Mucosa of stomach (tissue), 1 donor: Measurements from ENCODE around the gene TGFB3.

Experiments used
- H3K27me3 ChIP-seq: one replicate; pipeline ENCODE4 v1.7.0; 2013; ENCODE audit warnings: mild to moderate bottlenecking, low read length; ENCODE audit not compliant: control insufficient read depth, insufficient read depth
- H3K36me3 ChIP-seq: one replicate; pipeline ENCODE4 v1.7.0; 2013; ENCODE audit warnings: low read length; ENCODE audit not compliant: control insufficient read depth, insufficient read depth
- H3K4me1 ChIP-seq: one replicate; pipeline ENCODE4 v1.7.0; 2013; ENCODE audit warnings: mild to moderate bottlenecking, low read length; ENCODE audit not compliant: control insufficient read depth, insufficient read depth
- H3K4me3 ChIP-seq: one replicate; pipeline ENCODE4 v1.7.0; 2013; ENCODE audit warnings: low read length
- H3K9ac ChIP-seq: one replicate; pipeline ENCODE4 v1.7.0; 2013; ENCODE audit warnings: mild to moderate bottlenecking, low read length, moderate library complexity
- H3K9me3 ChIP-seq: one replicate; pipeline ENCODE4 v1.7.0; 2013; ENCODE audit warnings: mild to moderate bottlenecking, low read length, moderate library complexity; ENCODE audit not compliant: control insufficient read depth
- donor health status: Pancreatic carcinoma.

TGFB3 gene

GRCh38 chr14:75985618-75986438 is 4.0 kb upstream of the TGFB3 start, which contains the start of gene IFT43:
IFT43 (plus strand) TSS chr14:75985763; CDS start chr14:75985787, 24 bp downstream.
- H3K9me3 ChIP-seq = no peaks in the 10 kb centered on the region
- no peaks in the 10 kb centered on the region for H3K27me3 ChIP-seq
- H3K4me3 ChIP-seq = peak within 1 kb of the TSS; percentile 85
- no peaks in the 10 kb centered on the region for H3K36me3 ChIP-seq
- H3K4me1 ChIP-seq = peaks cover 15% of the 10 kb centered on the region
- H3K9ac ChIP-seq = peak within 1 kb of the TSS; percentile 85

DNA sequence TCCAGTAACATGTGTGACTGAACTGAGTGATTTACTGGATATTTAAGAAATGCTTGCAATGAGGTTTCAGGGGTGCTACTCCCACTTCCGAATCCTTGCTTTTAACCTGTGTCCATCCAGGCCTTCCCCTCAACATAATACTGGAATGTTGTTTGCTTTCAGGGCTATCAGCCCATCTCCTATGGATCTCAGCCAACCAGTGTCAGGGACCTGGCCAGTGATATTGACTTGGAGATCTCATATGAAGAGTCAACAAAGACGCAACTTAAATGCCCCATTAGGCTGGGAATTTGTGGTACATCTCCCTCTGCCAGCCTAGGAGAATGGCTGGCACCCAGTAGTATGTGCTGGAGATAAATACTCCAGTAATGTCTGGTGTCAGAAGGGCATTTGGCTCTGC is 2.9 kb upstream of the TGFB3 start:
- H3K4me1 ChIP-seq = peaks cover 17% of the 10 kb centered on the region
- H3K4me3 ChIP-seq = no peak overlapping the region
- H3K36me3 ChIP-seq = no peaks in the 10 kb centered on the region
- no peaks in the 10 kb centered on the region for H3K27me3 ChIP-seq
- no peak overlapping the region for H3K9ac ChIP-seq
- no peaks in the 10 kb centered on the region for H3K9me3 ChIP-seq

GRCh38 chr14:75983019-75983358 is 1.2 kb upstream of the TGFB3 start:
- Histone ChIP-seq H3K9me3 (no peaks in the 10 kb centered on the region), H3K4me1 (peaks cover 26% of the 10 kb centered on the region)

DNA sequence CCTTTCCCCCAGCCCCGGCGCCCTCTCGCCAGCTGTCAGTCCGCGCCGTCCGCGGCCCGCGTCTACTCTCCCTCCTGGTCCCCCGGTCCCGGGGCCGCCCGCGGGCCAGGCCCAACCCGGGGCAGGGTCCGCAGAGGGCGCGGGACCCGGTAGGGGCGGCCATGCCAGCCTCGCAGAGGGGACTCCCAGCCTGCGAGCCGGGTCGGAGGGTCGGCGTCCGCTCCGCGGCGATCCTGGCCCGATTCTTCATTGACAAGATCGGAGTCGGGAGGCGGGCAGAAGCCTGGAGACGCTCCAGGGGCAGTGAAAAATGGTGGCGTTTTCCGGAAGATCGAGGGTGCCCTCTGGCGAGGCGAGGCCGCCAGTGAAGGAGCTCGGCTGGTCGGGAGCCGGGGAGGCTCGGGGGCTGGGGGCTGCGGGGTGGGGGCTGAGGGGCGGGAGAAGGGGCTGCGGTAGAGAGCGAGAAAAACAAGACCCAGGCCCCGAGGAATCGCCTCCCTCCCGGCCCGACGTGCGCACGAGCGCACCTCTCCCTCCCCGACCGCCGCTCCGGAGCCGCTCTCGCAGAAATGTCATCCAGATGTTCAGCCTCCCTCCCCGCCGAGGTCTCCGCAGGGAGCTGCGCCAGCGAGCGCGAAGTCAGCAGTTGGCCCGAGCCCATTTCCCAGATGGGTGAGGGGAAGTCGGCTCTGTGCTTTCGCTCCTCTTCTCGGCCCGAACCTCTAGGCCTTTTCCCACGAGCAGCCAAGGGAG is 647 bp upstream of the TGFB3 start:
- Histone ChIP-seq H3K4me1 (peaks cover 27% of the 10 kb centered on the region), H3K9ac (peak overlapping the region; percentile 90), H3K27me3 (no peaks in the 10 kb centered on the region), H3K36me3 (no peaks in the 10 kb centered on the region), H3K4me3 (peak overlapping the region; percentile 47), H3K9me3 (no peaks in the 10 kb centered on the region)

More at GRCh38 chr14:75983019-75983358, 1.2 kb upstream of the TGFB3 start:
- Histone ChIP-seq H3K27me3 (no peaks in the 10 kb centered on the region), H3K36me3 (no peaks in the 10 kb centered on the region), H3K4me3 (no peak overlapping the region), H3K9ac (peak overlapping the region; percentile 48)

DNA sequence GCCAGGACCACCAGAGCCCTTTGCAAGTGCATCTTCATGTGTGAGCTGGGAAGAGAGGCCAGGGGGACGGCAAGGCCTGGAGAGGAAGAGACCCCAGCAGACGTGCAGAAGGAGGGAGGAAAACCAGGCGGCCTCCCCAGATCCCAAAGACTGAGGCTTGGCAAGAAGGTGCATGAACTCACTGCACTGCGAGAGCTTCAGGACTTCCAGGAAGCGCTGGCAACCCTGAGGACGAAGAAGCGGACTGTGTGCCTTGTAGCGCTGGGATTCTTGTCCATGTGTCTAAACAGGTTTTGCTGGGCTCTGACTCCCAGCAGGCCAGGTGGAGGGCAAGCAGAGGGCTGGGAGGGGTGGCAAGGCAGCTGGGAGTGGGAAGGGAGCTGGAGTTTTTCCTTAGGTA is 939 bp downstream of the TGFB3 start:
- Histone ChIP-seq H3K27me3 (no peaks in the 10 kb centered on the region), H3K36me3 (no peaks in the 10 kb centered on the region), H3K9ac (peak overlapping the region; percentile 90), H3K4me1 (peaks cover 19% of the 10 kb centered on the region), H3K4me3 (no peak overlapping the region), H3K9me3 (no peaks in the 10 kb centered on the region)

DNA sequence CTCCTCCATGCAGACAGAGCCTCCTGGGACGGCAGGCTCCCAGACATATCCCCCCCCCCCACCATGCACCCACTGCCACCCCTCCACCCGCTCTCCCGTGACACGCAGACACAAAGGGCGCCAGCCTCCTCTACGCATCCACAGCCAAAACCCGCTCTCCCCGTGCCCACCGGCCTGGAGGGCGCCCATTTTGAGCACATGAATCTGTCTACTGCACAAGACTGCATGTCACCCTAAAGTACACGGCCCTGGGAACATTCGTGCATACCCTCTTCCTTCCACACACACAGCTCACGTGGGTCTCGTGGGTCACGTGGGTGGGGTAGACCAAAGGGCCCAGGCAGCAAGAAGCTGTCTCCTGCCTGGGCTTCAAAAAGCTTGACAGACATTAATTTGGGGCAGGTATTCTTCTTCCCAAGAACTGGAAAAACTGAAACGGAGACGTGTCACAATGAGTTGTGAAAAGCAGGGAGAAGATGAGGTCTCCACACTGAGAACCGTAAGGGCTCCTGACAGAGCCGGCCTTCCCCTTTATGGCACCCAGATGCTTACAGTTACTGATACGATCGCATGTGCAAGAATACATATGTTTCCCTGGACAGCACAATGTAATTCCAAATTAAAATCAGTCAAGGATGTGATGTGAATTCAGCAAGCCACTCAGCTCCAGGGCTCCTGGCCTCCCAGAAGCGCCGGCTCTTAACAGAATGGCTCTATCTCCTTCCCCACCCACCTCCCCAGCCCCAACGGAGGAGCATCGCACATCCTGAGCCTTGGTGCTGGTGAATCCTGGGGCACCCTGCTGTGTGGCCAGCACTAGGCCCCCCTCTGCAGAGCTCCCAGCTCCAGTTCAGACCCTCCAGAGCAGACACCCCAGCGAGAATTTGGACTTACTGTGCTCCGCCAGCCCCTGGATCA is 1.9 kb downstream of the TGFB3 start:
- Histone ChIP-seq H3K4me3 (no peak overlapping the region), H3K27me3 (no peaks in the 10 kb centered on the region), H3K36me3 (no peaks in the 10 kb centered on the region), H3K9me3 (no peaks in the 10 kb centered on the region), H3K9ac (peak overlapping the region; percentile 5), H3K4me1 (peaks cover 19% of the 10 kb centered on the region)

- H3K36me3 ChIP-seq = no peaks in the 10 kb centered on the region
- H3K4me1 ChIP-seq = peaks cover 19% of the 10 kb centered on the region
- no peak overlapping the region for H3K4me3 ChIP-seq
- H3K9me3 ChIP-seq = no peaks in the 10 kb centered on the region
- H3K27me3 ChIP-seq = no peaks in the 10 kb centered on the region
- H3K9ac ChIP-seq = no peak overlapping the region
These were observed 2.7 kb downstream of the TGFB3 start for GRCh38 chr14:75979071-75979571.

DNA sequence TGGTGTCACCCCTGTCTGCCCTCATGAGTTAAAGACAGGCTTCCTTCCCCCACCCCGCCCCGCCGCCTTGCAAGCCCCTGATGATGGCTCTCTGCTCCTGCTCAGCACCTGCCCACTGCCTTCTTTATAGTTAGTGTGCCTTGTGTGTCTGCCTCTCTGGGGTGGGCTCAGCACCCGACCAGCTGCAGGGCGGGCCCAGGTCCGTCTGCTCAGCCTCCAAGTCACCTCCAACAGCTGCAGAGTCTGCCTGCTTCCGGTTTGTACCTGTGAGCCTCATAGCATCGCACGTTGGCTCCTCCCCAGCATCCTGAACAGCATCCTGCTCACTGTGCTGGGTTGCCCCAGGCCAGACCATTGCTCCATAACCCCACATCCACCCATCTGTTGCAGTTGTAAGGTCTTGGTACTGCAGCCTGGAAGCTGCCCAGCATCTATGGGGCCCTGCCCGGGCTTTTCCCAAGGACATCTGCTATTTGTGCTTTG is 3.5 kb downstream of the TGFB3 start:
- no peaks in the 10 kb centered on the region for H3K9me3 ChIP-seq
- no peaks in the 10 kb centered on the region for H3K36me3 ChIP-seq
- H3K9ac ChIP-seq = no peak overlapping the region
- no peaks in the 10 kb centered on the region for H3K27me3 ChIP-seq
- peaks cover 19% of the 10 kb centered on the region for H3K4me1 ChIP-seq
- no peak overlapping the region for H3K4me3 ChIP-seq

- Histone ChIP-seq H3K4me3 (no peak overlapping the region), H3K36me3 (no peaks in the 10 kb centered on the region), H3K27me3 (no peaks in the 10 kb centered on the region), H3K9me3 (no peaks in the 10 kb centered on the region), H3K9ac (no peak overlapping the region), H3K4me1 (peaks cover 19% of the 10 kb centered on the region)
These were observed 4.2 kb downstream of the TGFB3 start for GRCh38 chr14:75977582-75977943.

DNA sequence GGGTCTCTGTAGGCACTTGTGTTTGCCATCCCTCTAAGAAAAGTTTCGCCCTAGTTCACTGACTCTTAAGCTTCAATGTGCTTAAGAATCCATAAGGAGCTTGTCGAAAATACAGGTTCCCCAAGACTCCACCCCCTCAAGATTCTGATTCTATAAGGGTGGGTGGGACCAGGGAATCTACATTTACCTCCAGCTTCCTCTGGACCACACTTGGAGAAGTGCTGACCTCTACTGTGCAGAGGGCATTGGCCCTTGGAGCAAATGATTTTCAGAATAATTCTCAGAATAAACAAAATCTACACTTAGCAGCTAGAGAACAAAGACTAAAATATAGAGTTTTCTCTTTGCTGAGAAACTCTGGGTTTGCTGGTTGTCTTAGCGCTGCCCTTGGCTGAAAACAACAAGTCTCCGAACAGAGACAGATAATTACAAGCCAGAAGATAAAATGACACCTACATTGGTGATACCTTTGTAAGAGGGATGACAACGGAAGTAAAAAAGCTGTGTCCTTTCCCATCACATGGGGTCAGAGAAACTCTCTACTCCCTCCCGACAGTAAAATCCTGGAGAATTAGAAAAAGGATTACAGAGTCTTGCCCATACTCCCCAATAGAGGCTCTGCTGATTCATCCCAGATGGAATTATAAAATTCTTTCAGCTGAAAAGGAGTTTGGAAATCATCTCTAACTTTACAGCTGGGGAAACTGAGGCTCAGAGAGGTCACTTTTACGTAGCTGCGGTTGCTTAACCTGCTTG is 4.8 kb downstream of the TGFB3 start:
- no peak overlapping the region for H3K9ac ChIP-seq
- no peaks in the 10 kb centered on the region for H3K9me3 ChIP-seq
- H3K4me3 ChIP-seq = no peak overlapping the region
- no peaks in the 10 kb centered on the region for H3K27me3 ChIP-seq
- H3K4me1 ChIP-seq = peaks cover 19% of the 10 kb centered on the region
- no peaks in the 10 kb centered on the region for H3K36me3 ChIP-seq

DNA sequence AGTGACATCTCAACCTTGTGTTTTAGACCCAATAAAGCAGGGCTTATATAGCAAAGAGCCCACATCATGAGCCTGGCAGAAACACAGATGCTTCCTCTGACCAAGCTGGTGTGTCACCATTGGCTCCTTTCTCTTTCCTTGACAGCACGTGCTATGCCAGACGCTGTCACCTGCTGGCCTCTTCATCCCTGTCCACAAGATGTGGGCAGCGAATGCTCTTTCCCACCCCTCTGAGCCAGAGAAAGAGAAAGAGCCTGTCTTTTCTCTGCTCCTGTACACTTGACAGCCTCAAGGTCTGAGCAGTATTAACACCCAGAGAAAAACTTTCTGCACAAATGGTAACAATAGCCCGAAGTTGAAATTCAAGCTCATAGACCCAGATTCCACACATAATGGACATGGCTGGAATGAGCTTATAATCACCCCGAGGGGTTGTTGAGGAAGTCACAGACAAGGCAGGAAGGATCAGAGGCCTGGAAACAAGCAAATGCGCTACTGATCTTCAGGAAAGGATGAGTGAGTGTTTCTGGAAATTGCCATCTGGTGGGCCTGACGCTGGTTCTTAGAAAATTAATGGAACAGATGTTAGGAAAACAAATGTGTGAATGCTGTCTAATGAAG is 8.9 kb downstream of the TGFB3 start:
- Histone ChIP-seq H3K27me3 (no peaks in the 10 kb centered on the region), H3K36me3 (no peaks in the 10 kb centered on the region), H3K9me3 (no peaks in the 10 kb centered on the region), H3K4me3 (no peak overlapping the region), H3K9ac (no peak overlapping the region), H3K4me1 (peaks cover 6% of the 10 kb centered on the region)
